Lower leg skin (tissue), 3 donors: ENCODE results near the gene PPP1R27.

Experiments
- POLR2A ChIP-seq, 2 donors: fragments of 450-650 bp; IDR thresholded peaks; one replicate each; pipeline ENCODE4 v1.6.1; 2016 to 2017; ENCODE audit warnings: antibody characterized with exemption in 2 of 2, mild to moderate bottlenecking in 1 of 2, moderate library complexity in 1 of 2
- TF ChIP-seq, protein P1 (sequence below), 3 donors: fragments of 450-650 bp; IDR thresholded peaks; one replicate each; pipeline ENCODE4 v1.5.1; 2016; ENCODE audit warnings: antibody characterized with exemption in 3 of 3, mild to moderate bottlenecking in 3 of 3, moderate library complexity in 2 of 3

DNA sequence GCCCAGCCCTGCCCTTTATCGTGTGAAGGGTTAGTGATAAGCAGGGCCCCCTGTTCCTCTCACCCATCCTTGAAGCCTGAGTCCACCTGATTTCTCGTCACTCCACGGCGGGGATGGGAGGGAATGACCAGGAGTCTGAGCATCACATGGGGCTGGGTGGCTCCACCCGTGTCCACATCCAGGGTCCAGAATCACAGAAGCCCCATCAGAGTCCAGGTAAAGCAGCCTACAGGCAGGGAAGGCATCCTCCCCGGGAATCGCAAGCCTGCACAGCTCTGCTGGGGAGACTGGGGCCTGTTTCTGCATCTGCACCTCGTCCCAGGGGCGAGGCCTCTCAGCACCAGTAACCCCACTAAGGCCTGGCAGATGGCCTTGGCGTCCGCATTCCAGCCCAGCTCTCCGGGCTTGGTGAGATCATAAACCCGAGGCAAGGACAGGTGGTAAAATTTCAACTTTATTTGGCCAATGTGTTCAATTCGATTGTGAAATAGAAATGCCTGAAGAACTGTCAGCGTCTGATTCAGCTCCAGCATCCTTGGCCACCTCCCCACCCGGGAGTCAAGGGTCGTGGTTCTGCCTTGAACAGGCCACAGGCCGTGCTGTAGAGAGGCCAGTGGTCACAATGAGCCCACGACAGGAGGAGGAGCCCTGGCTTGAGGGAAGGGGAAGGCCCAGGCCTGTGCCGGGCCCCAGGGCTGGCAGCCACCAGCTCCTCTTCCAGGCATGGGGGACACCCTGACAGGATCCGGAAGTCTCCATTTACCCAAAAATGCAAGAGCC, 8.1 kb upstream of the PPP1R27 start:
- TF ChIP-seq, protein P1, sequence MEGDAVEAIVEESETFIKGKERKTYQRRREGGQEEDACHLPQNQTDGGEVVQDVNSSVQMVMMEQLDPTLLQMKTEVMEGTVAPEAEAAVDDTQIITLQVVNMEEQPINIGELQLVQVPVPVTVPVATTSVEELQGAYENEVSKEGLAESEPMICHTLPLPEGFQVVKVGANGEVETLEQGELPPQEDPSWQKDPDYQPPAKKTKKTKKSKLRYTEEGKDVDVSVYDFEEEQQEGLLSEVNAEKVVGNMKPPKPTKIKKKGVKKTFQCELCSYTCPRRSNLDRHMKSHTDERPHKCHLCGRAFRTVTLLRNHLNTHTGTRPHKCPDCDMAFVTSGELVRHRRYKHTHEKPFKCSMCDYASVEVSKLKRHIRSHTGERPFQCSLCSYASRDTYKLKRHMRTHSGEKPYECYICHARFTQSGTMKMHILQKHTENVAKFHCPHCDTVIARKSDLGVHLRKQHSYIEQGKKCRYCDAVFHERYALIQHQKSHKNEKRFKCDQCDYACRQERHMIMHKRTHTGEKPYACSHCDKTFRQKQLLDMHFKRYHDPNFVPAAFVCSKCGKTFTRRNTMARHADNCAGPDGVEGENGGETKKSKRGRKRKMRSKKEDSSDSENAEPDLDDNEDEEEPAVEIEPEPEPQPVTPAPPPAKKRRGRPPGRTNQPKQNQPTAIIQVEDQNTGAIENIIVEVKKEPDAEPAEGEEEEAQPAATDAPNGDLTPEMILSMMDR (IDR thresholded peaks at IDR 0.05), result no peak
- TF ChIP-seq POLR2A (IDR thresholded peaks at IDR 0.05), result no peak
